Lower leg skin (tissue), 3 donors: ENCODE results near the gene DNASE1L1.

Experiments
- CTCF ChIP-seq, 3 donors: fragments of 450-650 bp; IDR thresholded peaks; one replicate each; pipeline ENCODE4 v1.5.1; 2016; ENCODE audit warnings: antibody characterized with exemption in 3 of 3, mild to moderate bottlenecking in 3 of 3, moderate library complexity in 2 of 3
- POLR2A ChIP-seq, 2 donors: fragments of 450-650 bp; IDR thresholded peaks; one replicate each; pipeline ENCODE4 v1.6.1; 2016 to 2017; ENCODE audit warnings: antibody characterized with exemption in 2 of 2, mild to moderate bottlenecking in 1 of 2, moderate library complexity in 1 of 2

- TF ChIP-seq CTCF (IDR thresholded peaks at IDR 0.05) (no peak), POLR2A (IDR thresholded peaks at IDR 0.05) (no peak)
Measured at GRCh38 chrX:154373340-154374306, 35.4 kb downstream of the DNASE1L1 start.
